HG02642 (cell line): Measurements from ENCODE around the gene S100A12.

Experiments used
- ATAC-seq: cut with Tn5 transposase; IDR thresholded peaks from one replicate; pipeline ENCODE4 v1.9.1; 2021; ENCODE audit warnings: mild to moderate bottlenecking; ENCODE audit not compliant: unreplicated experiment, poor library complexity

The S100A12 gene

GRCh38 chr1:153339802-153340201 is 35.6 kb downstream of the S100A12 start:
- ATAC-seq: no peak

DNA sequence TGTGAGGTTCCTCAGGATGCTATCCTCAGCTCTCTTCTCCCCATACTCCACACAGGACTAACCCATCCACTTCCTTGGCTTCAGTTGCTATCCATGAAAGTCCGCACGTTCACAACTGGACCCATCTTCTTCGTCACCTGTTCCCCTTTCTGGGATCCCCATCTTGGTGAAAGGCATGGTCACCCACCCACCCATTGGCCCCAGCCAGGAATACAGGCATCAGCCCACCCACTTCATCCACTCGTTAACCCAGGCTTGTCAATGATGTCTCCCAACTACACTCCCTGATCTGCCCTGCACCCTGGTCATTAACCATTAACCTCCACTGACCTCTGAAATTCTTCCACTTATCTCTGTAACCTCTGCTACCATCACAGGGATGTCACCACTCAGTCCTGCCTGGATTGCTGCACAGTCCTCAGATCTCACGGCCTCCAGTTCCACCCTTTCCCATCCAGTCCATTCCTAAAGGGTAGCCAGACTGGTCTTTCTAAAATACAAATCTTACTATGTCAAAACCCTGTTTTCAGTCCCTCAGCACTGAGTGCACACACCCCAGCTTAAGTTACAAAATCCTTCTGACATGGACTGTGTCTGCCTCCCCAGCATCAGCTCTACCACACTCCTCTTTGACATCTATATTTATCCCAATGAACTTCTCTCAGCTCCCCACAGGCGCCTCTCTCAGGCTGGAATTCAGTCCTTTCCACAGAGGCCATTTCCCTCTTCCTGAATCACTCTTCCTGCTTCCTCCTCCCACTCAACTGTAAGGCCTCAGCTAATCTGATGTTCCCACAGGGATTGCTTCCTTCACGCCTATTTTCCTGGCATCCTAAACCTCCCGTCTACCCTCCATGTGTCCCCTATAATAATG is 37.2 kb downstream of the S100A12 start:
- no peak for ATAC-seq

- no peak for ATAC-seq
Measured at GRCh38 chr1:153336650-153337049, 38.8 kb downstream of the S100A12 start.

- ATAC-seq: no peak
Measured at GRCh38 chr1:153333902-153334301, 41.5 kb downstream of the S100A12 start.

DNA sequence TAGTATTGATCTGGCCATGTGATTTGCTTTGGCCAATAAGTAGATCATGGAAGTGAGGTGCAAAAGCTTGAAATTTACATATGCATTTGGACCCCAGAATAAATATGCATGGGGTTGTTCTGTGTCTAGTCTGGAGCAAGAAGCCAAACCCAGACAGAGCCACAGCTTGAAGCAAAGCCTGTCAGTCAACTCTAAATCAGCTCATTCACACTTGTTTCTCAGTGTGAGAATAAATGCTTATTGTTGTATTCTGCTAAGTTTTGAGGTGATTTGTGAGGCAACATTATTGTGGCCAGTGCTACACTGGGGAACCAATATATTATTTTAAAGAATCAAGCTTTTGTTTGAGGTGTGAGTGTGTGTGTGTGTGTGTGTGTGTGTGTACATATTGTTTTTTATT is 50.5 kb downstream of the S100A12 start:
- no peak for ATAC-seq
